GM21717 (cell line): ENCODE results near the gene GRK3.
"Not testable (repeated sequence)": the region's sequence is repeated elsewhere in the genome, so short reads cannot be mapped to it uniquely, and the experiment has no call there.

ENCODE experiments used
- ATAC-seq: cut with Tn5 transposase; IDR thresholded peaks from one replicate; pipeline ENCODE4 v1.9.1; 2021; ENCODE audit warnings: mild to moderate bottlenecking, moderate library complexity; ENCODE audit not compliant: unreplicated experiment

The GRK3 gene

GRCh38 chr22:25570486-25570885 is 6.0 kb downstream of the GRK3 start:
- ATAC-seq: no peak

- ATAC-seq: not testable (repeated sequence)
These were observed 7.7 kb downstream of the GRK3 start for GRCh38 chr22:25571969-25572707.

GRCh38 chr22:25572708-25573171 is 8.3 kb downstream of the GRK3 start:
- peak; percentile 34 for ATAC-seq

GRCh38 chr22:25573841-25574240 is 9.4 kb downstream of the GRK3 start:
- ATAC-seq: no peak

- peak; percentile 40 for ATAC-seq
These were observed 10.3 kb downstream of the GRK3 start for GRCh38 chr22:25574736-25575135.

- ATAC-seq: not testable (repeated sequence)
These were observed 11.4 kb downstream of the GRK3 start for GRCh38 chr22:25575674-25576392.

GRCh38 chr22:25581452-25581851 is 17.0 kb downstream of the GRK3 start:
- ATAC-seq: not testable (repeated sequence)

GRCh38 chr22:25582946-25583345 is 18.5 kb downstream of the GRK3 start:
- ATAC-seq: no peak

- ATAC-seq: not testable (repeated sequence)
These were observed 20.5 kb downstream of the GRK3 start for GRCh38 chr22:25584993-25585392.

- ATAC-seq: not testable (repeated sequence)
These were observed 25.2 kb downstream of the GRK3 start for GRCh38 chr22:25589664-25590063.

GRCh38 chr22:25593323-25593722 is 28.8 kb downstream of the GRK3 start:
- ATAC-seq: not testable (repeated sequence)

GRCh38 chr22:25598609-25599008 is 34.1 kb downstream of the GRK3 start:
- no peak for ATAC-seq

- no peak for ATAC-seq
These were observed 38.0 kb downstream of the GRK3 start for GRCh38 chr22:25602445-25602844.

GRCh38 chr22:25602916-25603315 is 38.4 kb downstream of the GRK3 start:
- no peak for ATAC-seq

GRCh38 chr22:25605146-25605545 is 40.7 kb downstream of the GRK3 start:
- ATAC-seq: not testable (repeated sequence)

- not testable (repeated sequence) for ATAC-seq
These were observed 41.1 kb downstream of the GRK3 start for GRCh38 chr22:25605565-25605964.

GRCh38 chr22:25611284-25611683 is 46.8 kb downstream of the GRK3 start:
- ATAC-seq: not testable (repeated sequence)

GRCh38 chr22:25613131-25613530 is 48.7 kb downstream of the GRK3 start:
- ATAC-seq: not testable (repeated sequence)

- ATAC-seq: not testable (repeated sequence)
These were observed 49.1 kb downstream of the GRK3 start for GRCh38 chr22:25613558-25613957.

GRCh38 chr22:25614791-25615190 is 50.3 kb downstream of the GRK3 start:
- ATAC-seq: not testable (repeated sequence)

GRCh38 chr22:25621986-25622385 is 57.5 kb downstream of the GRK3 start:
- ATAC-seq: no peak

- ATAC-seq: peak; percentile 66
These were observed 58.8 kb downstream of the GRK3 start for GRCh38 chr22:25623310-25623734.
